Measurements from ENCODE around the gene SSB.

DNA sequence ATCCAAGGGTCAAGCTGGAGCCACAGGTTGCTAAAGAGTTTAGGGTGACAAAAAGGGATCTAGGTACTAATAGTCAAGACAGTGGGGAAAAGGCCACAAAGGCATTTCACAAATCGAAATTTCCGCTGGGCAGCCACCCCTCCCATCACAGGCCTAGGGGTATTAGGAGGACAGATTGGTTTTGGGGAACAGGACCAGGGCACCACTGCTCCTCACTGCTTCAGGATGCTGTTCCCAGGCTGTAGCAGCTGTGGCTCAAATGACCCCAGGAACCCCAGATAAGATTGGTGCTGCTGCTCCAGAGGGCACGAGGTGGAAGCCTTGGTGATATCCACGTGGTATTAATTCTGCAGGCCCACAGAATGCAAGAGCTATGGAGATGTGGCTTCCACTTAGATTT lies 42.3 kb upstream of the SSB start:
- no peak for TF ChIP-seq CTCF (IDR thresholded peaks at IDR 0.05)
- TF ChIP-seq ZFX (IDR thresholded peaks at IDR 0.05; ENCODE audit: borderline replicate concordance) = no peak
